GM21367 (cell line): ENCODE data around the gene EPHA2.

Experiments used
- ATAC-seq: cut with Tn5 transposase; IDR thresholded peaks from one replicate; pipeline ENCODE4 v1.9.1; 2021; ENCODE audit not compliant: unreplicated experiment

The EPHA2 gene

GRCh38 chr1:16138772-16139221 is 17.1 kb downstream of the EPHA2 start:
- ATAC-seq, result no peak

DNA sequence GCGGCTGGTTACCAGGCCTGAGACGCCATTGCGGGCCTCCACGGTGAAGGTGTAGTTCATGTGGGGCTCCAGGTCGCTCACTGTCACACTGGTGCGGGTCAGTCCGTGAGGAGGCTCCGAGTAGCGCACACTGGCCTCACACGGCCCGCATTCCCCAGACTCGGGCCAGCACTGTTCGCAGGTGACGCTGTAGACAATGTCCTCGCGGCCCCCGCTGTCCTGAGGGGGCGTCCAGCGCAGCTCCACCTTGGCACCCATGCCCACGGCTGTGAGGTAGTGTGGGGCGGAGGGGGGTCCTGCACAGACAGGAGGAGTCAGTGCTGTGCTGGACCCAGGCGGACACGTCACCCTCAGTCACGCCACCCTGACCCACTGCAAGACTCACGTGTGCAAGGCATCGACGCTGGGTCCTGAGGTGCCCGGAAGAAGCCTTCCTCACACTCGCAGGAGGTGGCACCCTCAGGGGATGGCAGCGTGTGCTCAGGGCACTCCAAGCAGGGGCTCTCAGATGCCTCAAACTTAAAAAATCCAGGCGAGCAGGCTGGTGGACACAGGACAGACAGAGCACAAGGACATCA is 17.9 kb downstream of the EPHA2 start:
- ATAC-seq, result no peak

DNA sequence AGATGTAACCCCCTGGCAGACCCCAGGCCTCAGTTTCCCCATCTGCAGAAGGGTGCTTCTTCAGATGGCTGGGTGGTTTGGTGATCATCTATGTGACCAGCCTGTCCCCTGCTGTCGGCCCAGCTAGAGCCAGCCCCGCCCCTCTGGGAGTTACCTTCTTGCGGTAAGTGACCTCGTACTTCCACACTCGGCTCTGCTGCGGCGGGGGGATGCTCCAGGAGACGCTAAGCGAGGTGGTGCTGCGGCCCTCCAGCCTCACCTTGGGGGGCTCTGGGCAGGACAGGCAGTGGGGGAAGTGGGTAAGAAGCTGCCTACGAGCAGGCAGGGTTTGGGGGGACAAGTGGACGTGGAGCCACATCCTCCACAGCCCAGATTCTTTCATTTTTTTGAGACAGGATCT is 20.4 kb downstream of the EPHA2 start:
- ATAC-seq, result no peak

- ATAC-seq, result no peak
Measured at GRCh38 chr1:16134906-16135305, 21.0 kb downstream of the EPHA2 start.

- no peak for ATAC-seq
Measured at GRCh38 chr1:16134066-16134801, 21.6 kb downstream of the EPHA2 start.

- no peak for ATAC-seq
Measured at GRCh38 chr1:16133007-16133961, 22.6 kb downstream of the EPHA2 start.

- no peak for ATAC-seq
Measured at GRCh38 chr1:16132325-16132785, 23.5 kb downstream of the EPHA2 start.

DNA sequence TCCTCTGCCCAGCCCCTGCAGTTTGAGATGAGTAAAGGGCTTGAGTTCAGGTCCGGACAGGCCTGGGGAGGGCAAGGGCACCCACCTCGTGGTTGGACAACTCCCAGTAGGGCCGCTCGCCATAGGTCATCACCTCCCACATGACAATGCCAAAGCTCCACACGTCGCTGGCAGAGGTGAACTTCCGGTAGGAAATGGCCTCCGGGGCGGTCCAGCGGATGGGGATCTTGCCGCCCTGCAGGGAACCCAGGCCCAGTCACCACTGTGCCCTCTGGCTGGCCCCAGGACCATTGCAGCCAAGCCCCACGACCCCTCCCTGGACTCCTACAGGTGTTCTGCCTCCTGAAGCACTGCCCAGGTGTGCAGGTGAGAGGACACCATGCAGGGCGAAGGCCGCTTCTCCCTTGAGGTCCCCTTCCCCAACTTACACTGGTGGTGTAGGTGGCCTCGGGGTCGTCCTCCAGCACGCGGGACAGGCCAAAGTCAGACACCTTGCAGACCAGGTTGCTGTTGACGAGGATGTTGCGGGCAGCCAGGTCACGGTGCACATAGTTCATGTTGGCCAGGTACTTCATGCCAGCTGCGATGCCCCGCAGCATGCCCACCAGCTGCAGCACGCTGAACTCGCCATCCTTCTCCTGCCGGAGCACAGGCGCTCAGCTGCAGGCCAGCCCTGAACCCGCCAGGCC is 24.1 kb downstream of the EPHA2 start:
- no peak for ATAC-seq

DNA sequence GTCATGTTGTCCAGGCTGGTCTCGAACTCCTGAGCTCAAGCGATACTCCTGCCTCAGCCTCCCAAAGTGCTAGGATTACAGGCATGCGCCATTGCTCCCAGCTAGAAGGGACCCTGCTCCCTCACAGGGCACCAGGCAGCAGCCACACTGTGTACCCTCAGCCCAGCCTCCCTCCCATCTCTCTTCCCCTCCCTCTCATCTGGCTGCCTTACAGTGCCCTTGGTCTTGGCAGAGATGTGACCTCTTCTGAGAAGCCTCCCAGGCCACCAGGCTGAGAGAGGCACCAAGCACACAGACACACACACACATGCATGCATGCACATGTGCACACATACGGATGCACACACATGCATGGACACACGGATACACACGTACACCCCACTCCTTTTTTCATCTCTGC is 25.0 kb downstream of the EPHA2 start:
- no peak for ATAC-seq

DNA sequence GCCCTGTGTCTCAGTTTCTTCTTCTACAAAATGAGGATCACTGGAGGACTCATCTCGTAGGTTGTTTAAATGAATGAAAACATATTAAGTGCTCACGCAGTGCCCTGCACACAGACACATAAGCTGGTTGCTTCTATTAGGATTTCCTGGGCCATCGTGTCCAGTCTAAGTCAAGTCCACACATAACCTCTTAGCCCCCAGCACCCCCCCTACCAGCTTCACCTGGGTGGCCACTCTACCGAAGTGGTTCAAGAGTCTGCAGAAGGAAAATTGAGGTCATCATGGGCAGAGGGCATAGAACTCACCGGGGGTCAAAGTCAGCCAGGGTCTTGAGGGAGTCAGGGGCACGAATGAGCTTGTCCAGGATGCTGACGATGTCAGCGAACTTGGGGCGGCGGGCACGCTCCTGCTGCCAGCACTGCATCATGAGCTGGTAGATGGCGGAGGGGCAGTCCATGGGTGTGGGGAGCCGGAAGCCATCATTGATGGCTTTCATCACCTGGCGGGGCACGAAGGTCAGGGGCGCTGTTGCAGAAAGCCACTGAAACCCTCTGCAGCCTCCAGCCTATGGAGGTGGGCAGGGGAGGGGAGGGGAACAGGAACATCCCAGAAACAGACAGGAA is 25.8 kb downstream of the EPHA2 start:
- no peak for ATAC-seq

DNA sequence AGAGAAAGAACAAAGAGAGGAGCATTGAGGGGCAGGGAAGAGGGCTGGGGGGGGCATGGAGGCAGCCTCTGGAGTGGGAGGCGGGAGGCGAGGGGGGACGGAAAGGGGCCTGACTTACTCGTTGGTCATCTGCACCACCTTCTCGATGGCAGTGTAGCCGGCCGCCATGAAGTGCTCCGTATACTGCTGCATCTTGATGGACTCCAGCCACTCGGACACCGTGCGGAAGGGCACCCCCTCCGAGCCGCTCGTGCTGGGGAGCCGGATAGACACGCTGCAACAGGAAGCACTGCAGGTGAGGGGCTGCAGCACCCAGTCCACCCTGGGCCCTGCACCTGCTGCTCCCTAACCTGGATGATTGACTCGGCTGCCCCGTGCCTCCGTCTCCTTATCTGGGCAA is 26.6 kb downstream of the EPHA2 start:
- ATAC-seq, result no peak

- ATAC-seq, result no peak
Measured at GRCh38 chr1:16128338-16128741, 27.5 kb downstream of the EPHA2 start.

DNA sequence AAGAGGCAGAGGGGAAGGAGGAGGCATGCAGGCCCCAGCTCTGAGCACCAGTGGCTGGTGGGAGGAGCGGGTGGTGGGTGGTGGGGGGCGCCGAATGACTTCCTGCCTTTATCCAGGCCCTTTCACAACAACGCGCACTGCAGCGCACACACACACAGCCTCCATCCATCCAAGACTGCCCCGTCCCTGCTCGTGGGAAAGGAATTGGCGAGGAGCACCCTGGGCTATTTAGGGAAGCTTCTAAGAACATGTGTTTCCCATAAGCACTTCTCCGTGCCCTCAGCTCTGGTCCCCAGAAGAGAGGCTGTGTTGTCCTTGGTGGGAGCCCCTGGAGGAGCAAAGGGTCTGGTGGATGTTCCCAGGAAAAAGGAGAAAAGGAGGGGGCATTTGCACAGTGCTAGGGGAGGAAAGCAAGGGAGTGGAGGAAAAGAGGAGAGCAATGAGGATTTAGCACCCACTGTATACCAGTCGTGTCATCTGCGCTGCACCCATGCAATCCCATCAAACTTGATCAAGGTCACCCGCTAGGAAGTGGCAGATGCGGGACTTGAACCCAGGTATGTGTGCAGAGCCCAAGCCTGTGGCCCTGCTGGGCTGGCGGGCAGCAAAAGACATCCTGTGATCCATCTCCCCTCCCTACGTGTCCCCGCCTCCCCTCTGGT is 28.1 kb downstream of the EPHA2 start:
- ATAC-seq, result no peak

DNA sequence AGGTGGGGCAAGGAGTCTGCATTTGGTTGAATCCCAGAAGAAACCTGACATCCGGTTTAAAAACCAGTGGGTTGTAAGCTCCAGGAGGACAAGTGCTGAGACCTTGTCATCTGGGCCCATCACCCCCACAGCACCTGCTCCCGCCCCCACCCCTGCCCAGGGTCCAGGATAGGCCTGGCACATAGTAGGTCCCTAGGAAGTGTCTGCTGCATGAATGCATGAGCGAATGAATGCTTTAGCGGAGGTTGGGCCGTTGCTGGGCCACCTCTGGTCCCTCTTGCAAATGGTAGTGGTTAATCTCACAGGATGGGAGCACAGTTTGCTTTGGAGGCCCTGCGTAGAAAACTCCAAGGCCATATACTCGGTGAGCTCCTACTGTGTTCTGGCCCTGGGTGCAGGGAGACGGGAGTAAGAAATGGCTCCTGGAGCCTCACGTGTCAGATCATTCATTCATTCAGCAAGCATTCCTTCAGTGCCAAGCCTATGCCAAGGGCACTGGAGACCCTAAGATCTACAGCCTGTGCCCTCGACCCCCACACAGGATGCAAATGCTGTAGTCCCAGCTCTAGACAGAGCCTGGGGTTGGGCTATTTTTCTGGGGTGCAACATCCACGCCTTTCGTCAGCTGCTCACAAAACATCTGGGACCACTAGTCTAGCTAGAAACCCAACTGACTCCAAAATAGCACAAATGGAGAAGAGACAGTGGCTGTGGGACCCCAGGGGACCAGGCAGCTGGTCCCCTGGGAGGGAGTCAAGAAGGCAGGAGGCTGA is 28.9 kb downstream of the EPHA2 start:
- ATAC-seq, result no peak

DNA sequence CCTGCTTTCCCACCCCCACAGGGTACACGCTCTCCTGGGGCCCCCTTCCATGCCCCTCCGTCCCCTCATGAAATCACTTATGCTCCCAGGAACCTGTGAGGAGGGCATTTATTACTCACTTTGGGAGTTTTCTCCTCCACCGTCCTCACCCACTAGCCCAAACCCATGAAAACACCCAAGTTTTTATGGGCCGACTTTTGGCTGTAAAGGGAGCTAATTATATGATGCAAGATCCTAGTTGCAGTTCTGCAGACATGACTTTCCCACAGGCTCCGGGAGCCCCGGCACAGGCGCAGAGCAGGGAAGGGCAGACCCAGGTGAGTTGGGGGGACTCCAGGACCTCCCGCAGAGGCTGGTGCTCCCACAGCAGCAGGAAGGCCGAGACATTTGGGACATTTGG is 29.7 kb downstream of the EPHA2 start:
- no peak for ATAC-seq

DNA sequence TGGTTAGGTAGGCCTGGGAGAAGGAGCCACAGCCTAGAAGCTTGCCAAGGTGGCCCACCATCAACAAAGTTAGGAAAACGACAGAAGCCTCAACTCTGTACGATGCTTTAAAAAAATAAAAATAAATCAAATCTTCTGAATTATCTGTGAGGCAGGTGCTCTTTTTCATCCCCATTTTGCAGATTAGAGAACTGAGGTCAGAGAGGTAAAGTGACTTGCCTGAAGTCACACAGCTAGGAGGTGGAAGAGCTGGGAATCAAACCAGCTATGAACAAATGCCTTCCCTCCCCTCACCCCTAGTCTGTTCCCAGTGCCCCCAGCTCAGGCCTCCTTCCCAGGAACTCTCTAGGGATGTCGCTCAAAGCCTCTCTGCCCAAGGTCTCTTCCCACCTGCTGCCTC is 30.4 kb downstream of the EPHA2 start:
- ATAC-seq, result no peak

DNA sequence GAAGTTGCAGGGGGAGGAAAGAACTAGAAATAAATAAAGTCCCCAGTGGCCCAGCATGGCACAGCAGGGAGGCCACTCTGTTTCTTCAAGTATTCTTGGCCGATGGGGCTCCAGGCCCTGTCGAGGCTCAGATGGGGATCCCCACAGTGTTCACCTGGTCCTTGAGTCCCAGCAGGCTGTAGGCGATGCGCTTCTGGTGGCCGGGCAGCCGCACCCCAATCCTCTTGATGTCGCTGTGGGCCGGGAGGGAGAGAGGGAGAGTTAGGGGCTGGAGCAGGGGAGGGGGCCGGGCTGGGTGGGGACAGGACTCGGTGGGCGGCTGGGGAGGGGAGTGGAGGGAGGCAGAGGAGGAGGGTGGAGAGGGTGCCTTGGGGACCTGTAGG is 30.8 kb downstream of the EPHA2 start:
- ATAC-seq, result no peak

GRCh38 chr1:16124377-16125087 is 31.3 kb downstream of the EPHA2 start:
- ATAC-seq, result no peak

DNA sequence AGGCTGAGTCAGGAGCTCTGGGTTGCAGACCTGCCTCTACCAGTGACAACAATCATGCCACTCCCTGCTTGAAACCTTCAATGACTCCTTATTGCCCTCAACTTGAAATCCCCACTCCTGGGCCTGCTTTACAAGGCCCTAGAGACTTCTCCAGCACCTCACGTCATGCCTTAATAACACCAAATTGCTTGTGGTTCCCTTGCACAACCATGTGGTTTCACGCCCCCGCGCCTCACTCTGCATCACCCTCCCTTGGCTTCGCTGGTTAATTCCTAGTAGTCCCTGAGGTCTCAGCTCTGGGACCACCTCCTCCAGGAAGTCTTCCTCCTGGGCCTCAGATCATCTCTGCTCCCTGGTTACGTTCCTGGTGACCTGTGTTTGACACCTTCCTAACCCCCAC is 33.0 kb downstream of the EPHA2 start:
- ATAC-seq, result no peak
